ENCODE measurements around the gene ATXN10.

- no peak for TF ChIP-seq POLR2A (IDR thresholded peaks at IDR 0.05)
- no peak for TF ChIP-seq CTCF (IDR thresholded peaks at IDR 0.05)
Observed at GRCh38 chr22:45676024-45676423, 4.4 kb downstream of the ATXN10 start.
